Measurements from ENCODE around the gene SPATA7. TPM values are rescaled to one million over a fixed set of nuclear protein-coding genes. Genes with fewer than 3 reads are reported as not detected.

The SPATA7 gene
- total and polyA plus RNA-seq, 4 donors: 2.9 to 5.0 (median 4.4) TPM

DNA sequence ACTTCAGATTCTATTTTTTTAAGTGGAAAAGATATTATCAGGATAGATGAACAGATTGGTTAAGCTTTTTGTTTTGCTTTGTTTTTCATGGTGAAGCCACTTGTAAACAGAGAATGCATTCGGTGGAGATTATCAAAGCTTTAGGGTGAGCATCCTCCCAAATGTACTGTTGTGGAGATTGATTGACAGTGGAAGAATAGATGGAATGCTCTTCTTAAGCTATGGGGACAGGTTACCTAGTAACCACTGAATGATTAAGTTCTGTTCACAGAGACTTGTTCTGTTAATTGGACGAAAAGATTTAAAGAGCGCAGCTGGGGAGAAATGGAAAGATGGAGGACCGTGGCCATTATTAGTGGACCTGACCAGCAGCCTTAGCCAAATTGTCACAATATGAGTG, 21.8 kb upstream of the SPATA7 start:
- Histone ChIP-seq H3K9ac (ENCODE audit: low read depth in 1 of 2, low read length in 2 of 2) (no peak overlapping the region), H3K9me3 (ENCODE audit: control insufficient read depth in 4 of 4, low read length in 3 of 4) (no peaks in the 10 kb centered on the region), H3K36me3 (ENCODE audit: control insufficient read depth in 4 of 4, insufficient read depth in 3 of 4, low read depth in 1 of 4, low read length in 3 of 4) (no peaks in the 10 kb centered on the region), H3K4me3 (ENCODE audit: low read depth in 1 of 3, low read length in 3 of 3) (no peak overlapping the region), H3K4me1 (ENCODE audit: control insufficient read depth in 4 of 4, insufficient read depth in 4 of 4, low read length in 3 of 4) (no peaks in the 10 kb centered on the region), H3K27me3 (ENCODE audit: control insufficient read depth in 4 of 4, insufficient read depth in 4 of 4, low read length in 3 of 4) (peaks cover 0 to 3% (median 0%) of the 10 kb centered on the region in 4 donors), H3K27ac (ENCODE audit: low read depth in 1 of 2, low read length in 2 of 2) (no peak overlapping the region)
- WGBS: 82% methylated on average over 4 of the region's 4 CpGs
- TF ChIP-seq, protein P1, sequence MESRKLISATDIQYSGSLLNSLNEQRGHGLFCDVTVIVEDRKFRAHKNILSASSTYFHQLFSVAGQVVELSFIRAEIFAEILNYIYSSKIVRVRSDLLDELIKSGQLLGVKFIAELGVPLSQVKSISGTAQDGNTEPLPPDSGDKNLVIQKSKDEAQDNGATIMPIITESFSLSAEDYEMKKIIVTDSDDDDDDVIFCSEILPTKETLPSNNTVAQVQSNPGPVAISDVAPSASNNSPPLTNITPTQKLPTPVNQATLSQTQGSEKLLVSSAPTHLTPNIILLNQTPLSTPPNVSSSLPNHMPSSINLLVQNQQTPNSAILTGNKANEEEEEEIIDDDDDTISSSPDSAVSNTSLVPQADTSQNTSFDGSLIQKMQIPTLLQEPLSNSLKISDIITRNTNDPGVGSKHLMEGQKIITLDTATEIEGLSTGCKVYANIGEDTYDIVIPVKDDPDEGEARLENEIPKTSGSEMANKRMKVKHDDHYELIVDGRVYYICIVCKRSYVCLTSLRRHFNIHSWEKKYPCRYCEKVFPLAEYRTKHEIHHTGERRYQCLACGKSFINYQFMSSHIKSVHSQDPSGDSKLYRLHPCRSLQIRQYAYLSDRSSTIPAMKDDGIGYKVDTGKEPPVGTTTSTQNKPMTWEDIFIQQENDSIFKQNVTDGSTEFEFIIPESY (IDR thresholded peaks at IDR 0.05): no peak
- no peak for TF ChIP-seq SP1 (IDR thresholded peaks at IDR 0.05)
- no peak for TF ChIP-seq RXRA (IDR thresholded peaks at IDR 0.05)
- TF ChIP-seq, protein P2, sequence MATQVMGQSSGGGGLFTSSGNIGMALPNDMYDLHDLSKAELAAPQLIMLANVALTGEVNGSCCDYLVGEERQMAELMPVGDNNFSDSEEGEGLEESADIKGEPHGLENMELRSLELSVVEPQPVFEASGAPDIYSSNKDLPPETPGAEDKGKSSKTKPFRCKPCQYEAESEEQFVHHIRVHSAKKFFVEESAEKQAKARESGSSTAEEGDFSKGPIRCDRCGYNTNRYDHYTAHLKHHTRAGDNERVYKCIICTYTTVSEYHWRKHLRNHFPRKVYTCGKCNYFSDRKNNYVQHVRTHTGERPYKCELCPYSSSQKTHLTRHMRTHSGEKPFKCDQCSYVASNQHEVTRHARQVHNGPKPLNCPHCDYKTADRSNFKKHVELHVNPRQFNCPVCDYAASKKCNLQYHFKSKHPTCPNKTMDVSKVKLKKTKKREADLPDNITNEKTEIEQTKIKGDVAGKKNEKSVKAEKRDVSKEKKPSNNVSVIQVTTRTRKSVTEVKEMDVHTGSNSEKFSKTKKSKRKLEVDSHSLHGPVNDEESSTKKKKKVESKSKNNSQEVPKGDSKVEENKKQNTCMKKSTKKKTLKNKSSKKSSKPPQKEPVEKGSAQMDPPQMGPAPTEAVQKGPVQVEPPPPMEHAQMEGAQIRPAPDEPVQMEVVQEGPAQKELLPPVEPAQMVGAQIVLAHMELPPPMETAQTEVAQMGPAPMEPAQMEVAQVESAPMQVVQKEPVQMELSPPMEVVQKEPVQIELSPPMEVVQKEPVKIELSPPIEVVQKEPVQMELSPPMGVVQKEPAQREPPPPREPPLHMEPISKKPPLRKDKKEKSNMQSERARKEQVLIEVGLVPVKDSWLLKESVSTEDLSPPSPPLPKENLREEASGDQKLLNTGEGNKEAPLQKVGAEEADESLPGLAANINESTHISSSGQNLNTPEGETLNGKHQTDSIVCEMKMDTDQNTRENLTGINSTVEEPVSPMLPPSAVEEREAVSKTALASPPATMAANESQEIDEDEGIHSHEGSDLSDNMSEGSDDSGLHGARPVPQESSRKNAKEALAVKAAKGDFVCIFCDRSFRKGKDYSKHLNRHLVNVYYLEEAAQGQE (IDR thresholded peaks at IDR 0.05): no peak
- TF ChIP-seq HNF4A (conservative IDR thresholded peaks at IDR 0.05): no peak
- TF ChIP-seq TAF1 (conservative IDR thresholded peaks at IDR 0.05): no peak
- TF ChIP-seq YY1 (IDR thresholded peaks at IDR 0.05): no peak
- TF ChIP-seq JUND (IDR thresholded peaks at IDR 0.05): no peak
- TF ChIP-seq FOXA1 (IDR thresholded peaks at IDR 0.05): no peak
- TF ChIP-seq, protein P3, sequence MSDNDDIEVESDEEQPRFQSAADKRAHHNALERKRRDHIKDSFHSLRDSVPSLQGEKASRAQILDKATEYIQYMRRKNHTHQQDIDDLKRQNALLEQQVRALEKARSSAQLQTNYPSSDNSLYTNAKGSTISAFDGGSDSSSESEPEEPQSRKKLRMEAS (IDR thresholded peaks at IDR 0.05): no peak
- no peak for TF ChIP-seq EGR1 (IDR thresholded peaks at IDR 0.05; ENCODE audit: low read depth in 2 of 2)
- TF ChIP-seq HNF4G (IDR thresholded peaks at IDR 0.05): no peak
- TF ChIP-seq GABPA (IDR thresholded peaks at IDR 0.05 in 1 of 2, conservative IDR thresholded peaks at IDR 0.05 in 1 of 2): no peak
- no peak for TF ChIP-seq CTCF (IDR thresholded peaks at IDR 0.05; ENCODE audit: low read depth, low read length, missing input control)
- TF ChIP-seq, protein P4, sequence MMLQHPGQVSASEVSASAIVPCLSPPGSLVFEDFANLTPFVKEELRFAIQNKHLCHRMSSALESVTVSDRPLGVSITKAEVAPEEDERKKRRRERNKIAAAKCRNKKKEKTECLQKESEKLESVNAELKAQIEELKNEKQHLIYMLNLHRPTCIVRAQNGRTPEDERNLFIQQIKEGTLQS (IDR thresholded peaks at IDR 0.05): no peak
- no peak for TF ChIP-seq NR2F2 (IDR thresholded peaks at IDR 0.05)
- no peak for TF ChIP-seq FOXA2 (IDR thresholded peaks at IDR 0.05)
- DNase-seq (ENCODE audit: low spot score): no peak
